CD14-positive monocyte (primary cell): ENCODE results near the gene MAPK13. TPM values are rescaled to one million over a fixed set of nuclear protein-coding genes. Genes with fewer than 3 reads are reported as not detected.
"Not testable (repeated sequence)": the region's sequence is repeated elsewhere in the genome, so short reads cannot be mapped to it uniquely, and the experiment has no call there.

Source experiments
- DNase-seq, 3 donors: peaks; one replicate each; pipeline ENCODE4 v3.0.0-alpha.2; 2011 to 2022
- H2AFZ ChIP-seq: 2 replicates; pipeline ENCODE4 v1.6.0; 2012; ENCODE audit warnings: mild to moderate bottlenecking, low read depth, low read length, inconsistent platforms; ENCODE audit not compliant: insufficient read depth, poor library complexity, severe bottlenecking
- H3K27ac ChIP-seq, 2 donors: 1 replicate in 1 of 2; 2 replicates in 1 of 2; pipeline ENCODE4 v1.5.1; 2012 to 2013; ENCODE audit warnings: low read length in 2 of 2, control low read depth in 1 of 2, inconsistent platforms in 1 of 2, low read depth in 1 of 2, mild to moderate bottlenecking in 1 of 2
- H3K27me3 ChIP-seq, 2 donors: one replicate each; pipeline versions ENCODE4 v1.6.0 to v1.6.1; 2011 to 2013; ENCODE audit warnings: low read length in 2 of 2; ENCODE audit not compliant: control insufficient read depth in 2 of 2, insufficient read depth in 2 of 2
- H3K36me3 ChIP-seq, 2 donors: replicated peaks in 1 of 2; 1 replicate in 1 of 2; 2 replicates in 1 of 2; pipeline versions ENCODE4 v1.5.1 to v1.6.1; 2012 to 2013; ENCODE audit warnings: low read length in 2 of 2, control low read depth in 1 of 2, inconsistent platforms in 1 of 2, mild to moderate bottlenecking in 1 of 2; ENCODE audit not compliant: insufficient read depth in 2 of 2, control insufficient read depth in 1 of 2
- H3K4me1 ChIP-seq, 2 donors: 1 replicate in 1 of 2; 2 replicates in 1 of 2; pipeline versions ENCODE4 v1.5.1 to v1.6.1; 2012 to 2013; ENCODE audit warnings: low read length in 2 of 2, control low read depth in 1 of 2, inconsistent platforms in 1 of 2, mild to moderate bottlenecking in 1 of 2, moderate library complexity in 1 of 2; ENCODE audit not compliant: insufficient read depth in 2 of 2, control insufficient read depth in 1 of 2
- H3K4me2 ChIP-seq: replicated peaks from 2 replicates; pipeline ENCODE3; 2012; ENCODE audit warnings: low read length, moderate library complexity, mild to moderate bottlenecking; ENCODE audit not compliant: poor library complexity, severe bottlenecking; ENCODE audit errors: extremely low read depth
- H3K4me3 ChIP-seq, 3 experiments: fragments of 200-600 bp in 1 of 3; sonication (generic) in 1 of 3; replicated peaks in 1 of 3; 1 replicate in 2 of 3; 2 replicates in 1 of 3; pipeline ENCODE4 v1.5.1; 2011 to 2013; ENCODE audit warnings: low read length in 3 of 3, mild to moderate bottlenecking in 3 of 3, control low read depth in 2 of 3, low read depth in 2 of 3, inconsistent platforms in 1 of 3, moderate library complexity in 1 of 3
- H3K79me2 ChIP-seq: 2 replicates; pipeline ENCODE4 v1.6.0; 2012; ENCODE audit warnings: mild to moderate bottlenecking, control low read depth, inconsistent platforms, low read length, moderate library complexity; ENCODE audit not compliant: insufficient read depth
- H3K9ac ChIP-seq: 2 replicates; pipeline ENCODE4 v1.6.0; 2017; ENCODE audit warnings: low read length, mild to moderate bottlenecking; ENCODE audit not compliant: insufficient read depth, poor library complexity, severe bottlenecking
- H3K9me3 ChIP-seq, 2 donors: replicated peaks in 1 of 2; 1 replicate in 1 of 2; 2 replicates in 1 of 2; pipeline versions ENCODE4 v1.5.1 to v1.6.1; 2012 to 2013; ENCODE audit warnings: low read length in 2 of 2, control low read depth in 1 of 2; ENCODE audit not compliant: control insufficient read depth in 1 of 2, insufficient read depth in 1 of 2
- H4K20me1 ChIP-seq: 2 replicates; pipeline ENCODE4 v1.6.0; 2012; ENCODE audit warnings: mild to moderate bottlenecking, low read length, control low read depth, moderate library complexity; ENCODE audit not compliant: insufficient read depth
- H3K27ac Mint-ChIP-seq, 7 donors: one replicate each; pipeline ENCODE4 v1.8.0; 2020; ENCODE audit warnings: mild to moderate bottlenecking in 7 of 7, mixed read lengths in 7 of 7, moderate library complexity in 6 of 7, inconsistent platforms in 2 of 7
- H3K27me3 Mint-ChIP-seq, 3 donors: one replicate each; pipeline ENCODE4 v1.8.0; 2021 to 2022; ENCODE audit warnings: low read depth in 3 of 3, mild to moderate bottlenecking in 3 of 3, mixed read lengths in 3 of 3, moderate library complexity in 3 of 3, inconsistent platforms in 1 of 3
- H3K36me3 Mint-ChIP-seq, 2 donors: one replicate each; pipeline ENCODE4 v1.8.0; 2020; ENCODE audit warnings: mixed read lengths in 2 of 2, inconsistent platforms in 1 of 2, mild to moderate bottlenecking in 1 of 2
- H3K4me1 Mint-ChIP-seq: one replicate; pipeline ENCODE4 v1.8.0; 2020; ENCODE audit warnings: mild to moderate bottlenecking, mixed read lengths
- H3K4me3 Mint-ChIP-seq, 2 donors: one replicate each; pipeline ENCODE4 v1.8.0; 2020; ENCODE audit warnings: mild to moderate bottlenecking in 2 of 2, mixed read lengths in 2 of 2, moderate library complexity in 1 of 2
- H3K9me3 Mint-ChIP-seq, 7 donors: one replicate each; pipeline ENCODE4 v1.8.0; 2020 to 2022; ENCODE audit warnings: mixed read lengths in 7 of 7, mild to moderate bottlenecking in 6 of 7, moderate library complexity in 6 of 7, inconsistent platforms in 2 of 7
- CTCF ChIP-seq: fragments of 200-600 bp; IDR thresholded peaks from one replicate; pipeline ENCODE4 v1.8.0; 2022; ENCODE audit warnings: antibody characterized with exemption, mild to moderate bottlenecking
- WGBS: methylation state at CpG from one replicate; pipeline ENCODE4 v1.1.5; 2013; ENCODE audit warnings: missing lambda C conversion rate; ENCODE audit not compliant: insufficient coverage; 5-methylcytosine and 5-hydroxymethylcytosine counted together
- intact Hi-C, 2 donors: fragments of 100-400 bp; cut with micrococcal nuclease; formaldehyde crosslinking; loops; one replicate each; pipeline versions ENCODE4 v1.15.0 to v1.15.1; 2023
- polyA plus RNA-seq, 3 donors: library from polyadenylated mRNA; depleted of rRNA in 1 of 3; unstranded in 2 of 3; stranded (reverse) in 1 of 3; fragments of 300-500 nt in 2 of 3; fragments of >200 nt in 1 of 3; fragmentation: Illumina TruSeq in 2 of 3; gene quantifications; 1 replicate in 2 of 3; 2 replicates in 1 of 3; pipeline ENCODE4 v1.2.3, GENCODE V29; 2012 to 2021

MAPK13 gene
- polyA plus RNA-seq, 3 donors = 0.88 to 9.8 (median 2.4) TPM

DNA sequence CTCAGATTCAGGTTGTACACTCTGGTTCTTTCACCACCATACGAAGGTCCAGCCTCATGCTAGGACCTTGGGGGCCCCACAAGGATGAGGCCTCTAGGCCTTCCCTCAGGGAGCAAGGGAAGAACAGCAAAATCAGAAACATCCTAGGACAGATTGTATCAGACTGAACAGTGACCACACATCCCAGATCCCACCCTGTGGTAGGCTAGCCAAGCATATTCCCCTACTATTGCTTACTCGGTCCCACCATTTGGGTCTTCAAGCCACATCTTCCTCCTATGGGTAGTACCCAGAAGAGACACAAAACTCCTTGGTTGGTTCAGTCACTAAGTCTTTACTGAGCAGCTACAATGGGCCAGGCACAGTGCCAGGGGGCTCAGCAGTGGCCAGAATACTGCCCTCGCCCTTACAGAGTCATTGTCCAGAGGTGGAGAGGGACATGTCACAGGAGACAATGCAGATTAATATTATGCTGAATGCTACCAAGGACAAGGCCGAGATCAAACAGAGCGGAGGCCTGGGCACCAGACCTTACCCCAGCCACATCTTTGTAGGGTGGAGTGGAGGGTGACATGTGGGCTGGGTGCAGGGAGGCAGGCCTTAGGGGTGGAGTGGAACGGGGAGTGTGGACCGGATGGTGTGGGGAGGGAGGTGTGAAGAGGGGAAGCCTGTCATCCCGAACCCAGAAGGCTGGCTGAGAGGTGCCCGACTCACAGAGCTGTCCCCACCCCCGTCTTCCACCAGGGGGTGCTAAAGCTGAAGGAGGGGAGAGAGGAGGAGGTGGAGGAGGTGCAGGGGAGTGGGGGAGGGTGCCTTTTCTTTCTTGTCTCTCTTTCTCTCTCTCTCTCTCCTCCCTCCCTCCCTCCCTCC is 6.8 kb upstream of the MAPK13 start:
- peak; percentile 65 for TF ChIP-seq CTCF
- H4K20me1 ChIP-seq = peaks cover 25% of the 10 kb centered on the region
- H3K27me3 ChIP-seq = no peaks in the 10 kb centered on the region
- H3K36me3 ChIP-seq = peaks cover 0 to 9% of the 10 kb centered on the region in 2 donors
- Mint-ChIP-seq H3K27me3 (peaks cover 0 to 5% (median 0%) of the 10 kb centered on the region in 3 donors), H3K9me3 (peaks cover 0 to 6% (median 1%) of the 10 kb centered on the region in 7 donors), H3K27ac (peak overlapping the region; percentile 73 to 99 (median 89)), H3K36me3 (peaks cover 16 to 20% of the 10 kb centered on the region in 2 donors), H3K4me1 (peaks cover 88% of the 10 kb centered on the region), H3K4me3 (peak overlapping the region in 1 of 2 donors; percentile 27)
- peaks cover 5% of the 10 kb centered on the region for H3K79me2 ChIP-seq
- DNase-seq = peak; percentile 75 to 83 (median 82)
- peak overlapping the region; percentile 1 to 69 for H3K27ac ChIP-seq
- intact Hi-C loops = loop anchor here (5.0 to 10.0 kb wide), 3 partner anchors 74 to 241 kb away; partner anchors contain the start of gene BRPF3 (in 1 of the 2)
- H3K4me3 ChIP-seq = no peak overlapping the region
- H2AFZ ChIP-seq = no peak overlapping the region
- H3K9ac ChIP-seq = no peak overlapping the region
- no peak overlapping the region for H3K4me2 ChIP-seq
- peaks cover 0 to 4% of the 10 kb centered on the region in 2 donors for H3K9me3 ChIP-seq
- 76% methylated on average over 4 of the region's 10 CpGs for WGBS
- H3K4me1 ChIP-seq = peaks cover 79 to 82% of the 10 kb centered on the region in 2 donors

DNA sequence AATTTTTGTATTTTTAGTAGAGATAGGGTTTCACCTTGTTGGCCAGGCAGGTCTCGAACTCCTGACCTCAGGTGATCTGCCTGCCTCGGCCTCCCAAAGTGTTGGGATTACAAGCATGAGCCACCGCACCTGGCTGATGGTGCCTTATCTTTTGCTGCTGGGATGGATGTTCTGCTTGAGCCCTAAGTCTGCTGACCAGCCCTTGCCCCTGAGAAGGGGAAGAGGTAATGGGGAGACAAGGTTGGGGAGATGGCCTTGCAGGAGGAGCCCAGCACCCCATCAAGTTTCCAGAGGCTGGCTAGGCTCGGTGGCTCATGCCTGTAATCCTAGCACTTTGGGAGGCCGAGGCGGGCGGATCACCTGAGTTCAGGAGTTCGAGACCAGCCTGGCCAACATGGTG is 6.0 kb upstream of the MAPK13 start:
- Mint-ChIP-seq H3K27ac (peak overlapping the region in 2 of 7 donors; percentile 91 to 99), H3K36me3 (peaks cover 10 to 12% of the 10 kb centered on the region in 2 donors), H3K4me1 (peaks cover 83% of the 10 kb centered on the region), H3K27me3 (peaks cover 3 to 13% (median 5%) of the 10 kb centered on the region in 3 donors), H3K4me3 (peak overlapping the region; percentile 41 to 72)
- H3K27me3 ChIP-seq, H3K4me2 ChIP-seq, H3K4me3 ChIP-seq, H3K9ac ChIP-seq, H3K79me2 ChIP-seq, DNase-seq, H2AFZ ChIP-seq, H3K9me3 Mint-ChIP-seq, H3K27ac ChIP-seq, H3K36me3 ChIP-seq, H3K9me3 ChIP-seq: not testable (repeated sequence)
- peaks cover 72 to 77% of the 10 kb centered on the region in 2 donors for H3K4me1 ChIP-seq
- WGBS = 76% methylated on average over 4 of the region's 8 CpGs
- peaks cover 21% of the 10 kb centered on the region for H4K20me1 ChIP-seq
- intact Hi-C loops = loop anchor here (5.0 to 10.0 kb wide), 3 partner anchors 73 to 240 kb away; partner anchors contain the start of gene BRPF3 (in 1 of the 2)
